NB4 (cell line): ENCODE results near the gene PGF.

Experiments
- DNase-seq: peaks from one replicate; pipeline ENCODE4 v3.0.0; 2010; ENCODE audit warnings: low read depth
- H3K4me3 ChIP-seq: one replicate; pipeline ENCODE4 v1.5.1; 2011; ENCODE audit warnings: mild to moderate bottlenecking, low read depth, low read length, moderate library complexity
- MYC ChIP-seq: IDR thresholded peaks from 2 replicates; pipeline ENCODE4 v1.6.1; 2011; ENCODE audit warnings: low read depth, low read length
- POLR2A ChIP-seq: IDR thresholded peaks from 2 replicates; pipeline ENCODE4 v1.6.1; 2011; ENCODE audit warnings: mild to moderate bottlenecking; ENCODE audit not compliant: insufficient read length; ENCODE audit errors: extremely low read depth
- TF ChIP-seq, protein P1 (sequence below): IDR thresholded peaks from one replicate; pipeline ENCODE4 v1.5.1; 2012; ENCODE audit warnings: low read depth, low read length
- TF ChIP-seq, protein P2 (sequence below): IDR thresholded peaks from 2 replicates; pipeline ENCODE4 v1.6.1; 2011; ENCODE audit warnings: low read depth, low read length

PGF gene

DNA sequence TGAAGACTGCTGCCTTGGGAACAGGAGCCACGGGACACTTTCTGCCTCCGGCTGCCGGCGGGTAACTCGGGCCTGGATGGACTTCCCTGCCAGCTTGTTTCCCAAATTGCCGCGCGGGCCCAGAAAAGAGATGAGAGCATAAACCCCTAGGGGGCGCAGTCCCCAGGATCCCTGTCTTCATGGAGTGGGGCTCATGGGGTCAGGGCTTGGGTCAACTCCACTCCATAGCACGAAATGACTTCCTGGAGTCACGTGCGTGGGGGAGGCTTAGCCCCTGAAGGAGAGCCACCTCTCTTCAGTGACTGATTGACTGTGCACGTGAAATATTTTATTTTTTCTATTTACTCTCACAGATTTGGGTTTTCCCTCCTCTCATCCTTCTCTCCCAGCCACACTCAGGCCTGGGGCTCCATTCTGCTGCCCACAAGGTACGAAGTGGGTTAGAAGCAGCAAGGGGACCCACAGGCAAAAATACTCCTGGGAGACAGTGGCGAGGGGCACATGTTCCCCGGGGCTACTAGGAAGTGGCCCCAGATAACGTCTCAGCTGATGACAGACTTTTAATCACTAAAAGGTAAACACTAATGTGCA, 10.0 kb downstream of the PGF start:
- H3K4me3 ChIP-seq = no peak overlapping the region
- peak; percentile 60 for DNase-seq
- no peak for TF ChIP-seq MYC
- TF ChIP-seq, protein P1, sequence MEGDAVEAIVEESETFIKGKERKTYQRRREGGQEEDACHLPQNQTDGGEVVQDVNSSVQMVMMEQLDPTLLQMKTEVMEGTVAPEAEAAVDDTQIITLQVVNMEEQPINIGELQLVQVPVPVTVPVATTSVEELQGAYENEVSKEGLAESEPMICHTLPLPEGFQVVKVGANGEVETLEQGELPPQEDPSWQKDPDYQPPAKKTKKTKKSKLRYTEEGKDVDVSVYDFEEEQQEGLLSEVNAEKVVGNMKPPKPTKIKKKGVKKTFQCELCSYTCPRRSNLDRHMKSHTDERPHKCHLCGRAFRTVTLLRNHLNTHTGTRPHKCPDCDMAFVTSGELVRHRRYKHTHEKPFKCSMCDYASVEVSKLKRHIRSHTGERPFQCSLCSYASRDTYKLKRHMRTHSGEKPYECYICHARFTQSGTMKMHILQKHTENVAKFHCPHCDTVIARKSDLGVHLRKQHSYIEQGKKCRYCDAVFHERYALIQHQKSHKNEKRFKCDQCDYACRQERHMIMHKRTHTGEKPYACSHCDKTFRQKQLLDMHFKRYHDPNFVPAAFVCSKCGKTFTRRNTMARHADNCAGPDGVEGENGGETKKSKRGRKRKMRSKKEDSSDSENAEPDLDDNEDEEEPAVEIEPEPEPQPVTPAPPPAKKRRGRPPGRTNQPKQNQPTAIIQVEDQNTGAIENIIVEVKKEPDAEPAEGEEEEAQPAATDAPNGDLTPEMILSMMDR = peak; percentile 53

DNA sequence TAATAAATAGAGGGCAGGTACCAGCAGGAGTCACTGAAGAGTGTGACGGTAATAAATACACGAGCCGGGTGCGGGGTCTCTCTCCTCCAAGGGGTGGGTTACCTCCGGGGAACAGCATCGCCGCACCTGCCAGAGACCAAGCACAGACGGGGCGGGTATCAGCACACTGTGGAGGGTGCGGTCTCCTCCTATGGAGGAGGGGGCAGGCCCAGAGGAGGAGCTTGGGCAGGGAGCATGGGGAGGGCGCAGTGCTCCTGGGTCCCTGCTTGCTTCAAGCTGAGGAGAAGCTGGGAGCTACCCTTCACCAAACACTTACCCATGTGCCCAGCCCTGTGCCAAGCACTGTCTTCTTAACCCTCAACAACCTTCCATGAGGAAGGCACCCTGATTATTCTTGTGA, 12.8 kb downstream of the PGF start:
- H3K4me3 ChIP-seq = peak overlapping the region; percentile 32
- peak; percentile 56 for DNase-seq
- no peak for TF ChIP-seq POLR2A
- no peak for TF ChIP-seq MYC
- TF ChIP-seq, protein P2, sequence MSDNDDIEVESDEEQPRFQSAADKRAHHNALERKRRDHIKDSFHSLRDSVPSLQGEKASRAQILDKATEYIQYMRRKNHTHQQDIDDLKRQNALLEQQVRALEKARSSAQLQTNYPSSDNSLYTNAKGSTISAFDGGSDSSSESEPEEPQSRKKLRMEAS = no peak
- TF ChIP-seq, protein P1 = no peak

DNA sequence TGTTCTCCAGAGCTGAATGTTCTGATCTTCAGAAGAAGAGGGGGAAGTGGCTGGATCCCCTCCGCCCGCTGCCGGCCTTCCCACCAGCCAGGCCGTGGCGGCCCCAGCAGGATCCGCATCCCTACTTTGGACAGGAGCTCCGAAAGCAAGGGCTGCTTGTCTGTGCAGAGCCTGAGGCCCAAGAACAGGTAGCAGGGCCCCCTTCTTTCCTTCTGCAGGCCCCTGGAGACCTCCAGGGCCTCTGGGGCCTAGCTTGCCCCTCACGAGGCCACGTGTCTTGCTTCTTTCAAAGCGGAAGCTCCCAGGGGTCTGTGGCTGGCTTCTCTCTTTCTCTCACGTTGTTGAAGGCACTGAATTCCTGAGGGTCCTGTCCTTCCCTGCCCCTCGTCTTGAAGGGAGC, 13.2 kb downstream of the PGF start:
- DNase-seq = peak; percentile 76
- TF ChIP-seq, protein P2 = peak; percentile 92
- TF ChIP-seq MYC (peak; percentile 79; the same call in 1 of the 2 replicates), POLR2A (no peak)
- TF ChIP-seq, protein P1 = no peak
- H3K4me3 ChIP-seq = peak overlapping the region; percentile 32

DNA sequence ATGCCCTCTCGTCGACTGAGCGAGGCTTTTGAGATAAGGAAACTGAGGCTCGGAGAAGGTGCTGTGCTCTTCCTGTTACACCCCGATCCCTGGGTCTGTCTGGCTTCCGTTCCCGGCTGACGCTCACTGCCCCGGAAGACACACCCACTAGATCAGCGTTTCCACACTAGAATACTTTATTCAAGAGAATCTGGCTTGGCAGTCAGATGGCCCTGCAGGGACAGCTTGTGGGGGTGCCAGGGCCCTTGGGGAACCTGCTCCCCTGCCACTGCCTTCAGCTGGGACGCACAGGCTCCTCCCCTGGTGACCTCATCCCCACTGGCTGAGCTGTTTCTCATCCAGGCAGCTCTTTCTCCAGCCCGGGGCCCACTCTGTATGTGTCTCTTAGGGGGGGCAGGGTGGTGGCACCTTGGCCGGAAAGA, 13.7 kb downstream of the PGF start:
- TF ChIP-seq POLR2A = no peak
- TF ChIP-seq, protein P2 = peak; percentile 17; the same call in 1 of the 2 replicates
- peak overlapping the region; percentile 32 for H3K4me3 ChIP-seq
- DNase-seq = peak; percentile 84

DNA sequence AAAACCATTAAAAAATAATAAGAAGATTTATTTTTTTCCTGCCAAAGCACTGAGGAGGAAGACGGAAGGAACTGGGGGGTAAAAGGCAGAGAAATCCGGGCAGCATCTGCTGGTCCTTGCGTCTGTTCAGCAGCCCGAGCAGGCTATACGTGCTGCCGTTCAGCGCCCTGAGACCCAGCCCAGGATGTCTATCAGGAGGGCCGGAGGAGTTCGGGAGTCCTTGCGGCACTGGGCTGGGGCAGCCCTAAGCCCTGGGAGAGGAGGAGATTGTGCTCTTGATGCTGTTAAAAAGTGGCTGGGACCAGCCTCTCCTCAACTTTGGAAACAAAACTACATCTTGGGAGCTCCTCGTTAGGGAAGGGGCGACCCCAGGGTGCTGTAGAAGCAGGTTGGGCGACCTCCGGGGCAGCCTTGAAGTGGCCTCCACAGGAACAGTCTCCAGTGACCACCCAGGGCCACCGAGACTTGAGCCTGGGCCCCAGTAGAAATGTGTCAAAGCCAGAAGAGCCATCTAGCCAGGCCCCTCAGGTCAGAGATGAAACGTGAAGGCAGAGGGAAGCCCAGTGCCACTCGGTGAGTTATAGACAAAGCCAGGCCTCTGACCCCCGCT, 14.3 kb downstream of the PGF start:
- no peak for DNase-seq
- H3K4me3 ChIP-seq = no peak overlapping the region
- TF ChIP-seq POLR2A (no peak), MYC (no peak)
- TF ChIP-seq, protein P2 = no peak
- TF ChIP-seq, protein P1 = no peak

DNA sequence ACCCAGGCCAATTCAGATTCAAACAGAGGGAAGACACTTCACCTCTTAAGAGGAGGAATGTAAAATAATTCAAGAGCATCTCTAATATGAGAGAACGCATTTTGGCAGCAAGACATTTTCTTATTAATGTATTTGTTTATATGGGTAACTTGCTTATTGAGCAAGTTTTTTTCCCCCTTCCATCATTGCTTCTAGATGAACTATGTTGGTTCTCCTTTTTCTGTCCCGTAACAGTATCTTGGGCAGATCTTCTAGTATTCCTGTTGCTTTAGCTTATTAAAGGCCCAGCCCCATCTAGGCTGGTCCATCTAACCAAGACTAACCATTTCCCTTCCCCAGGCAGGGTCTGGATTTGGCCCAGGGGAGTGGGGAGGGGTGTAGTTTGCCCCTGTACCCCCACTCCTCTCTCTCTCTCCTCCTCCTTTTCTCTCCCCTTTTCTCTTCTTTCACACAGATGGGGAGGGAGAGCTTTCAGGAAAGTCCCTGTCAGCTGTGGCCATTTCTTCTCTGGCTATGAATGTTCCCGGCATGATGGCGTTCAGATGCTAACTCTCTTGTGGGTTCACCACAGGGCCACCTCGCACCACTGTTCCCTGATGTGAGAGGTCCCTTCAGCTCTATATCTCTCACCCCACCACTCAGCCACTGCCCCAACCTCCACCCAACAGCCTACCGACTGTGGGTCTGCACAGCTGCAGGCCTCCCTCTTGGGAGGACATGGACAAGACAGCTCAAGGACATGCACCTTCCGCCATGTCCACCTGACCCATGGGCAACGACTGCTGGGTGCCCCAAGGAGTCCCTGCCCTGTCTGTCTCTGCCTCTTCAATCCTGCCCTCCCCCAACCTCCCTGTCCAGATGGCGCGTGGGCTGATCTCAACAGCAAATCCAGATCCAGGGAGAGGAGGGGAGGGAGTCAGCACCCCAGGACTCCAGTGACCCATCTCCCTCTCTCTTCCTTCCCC, 16.6 kb downstream of the PGF start:
- TF ChIP-seq, protein P2 = no peak
- TF ChIP-seq POLR2A = no peak
- no peak for TF ChIP-seq MYC
- TF ChIP-seq, protein P1 = no peak
- no peak overlapping the region for H3K4me3 ChIP-seq
- peak; percentile 42 for DNase-seq
